Measurements from ENCODE around the gene IGSF21.

- TF ChIP-seq POLR2A (IDR thresholded peaks at IDR 0.05) (no peak), POLR2AphosphoS5 (IDR thresholded peaks at IDR 0.05) (peak; percentile 69)
- TF ChIP-seq, protein P1, sequence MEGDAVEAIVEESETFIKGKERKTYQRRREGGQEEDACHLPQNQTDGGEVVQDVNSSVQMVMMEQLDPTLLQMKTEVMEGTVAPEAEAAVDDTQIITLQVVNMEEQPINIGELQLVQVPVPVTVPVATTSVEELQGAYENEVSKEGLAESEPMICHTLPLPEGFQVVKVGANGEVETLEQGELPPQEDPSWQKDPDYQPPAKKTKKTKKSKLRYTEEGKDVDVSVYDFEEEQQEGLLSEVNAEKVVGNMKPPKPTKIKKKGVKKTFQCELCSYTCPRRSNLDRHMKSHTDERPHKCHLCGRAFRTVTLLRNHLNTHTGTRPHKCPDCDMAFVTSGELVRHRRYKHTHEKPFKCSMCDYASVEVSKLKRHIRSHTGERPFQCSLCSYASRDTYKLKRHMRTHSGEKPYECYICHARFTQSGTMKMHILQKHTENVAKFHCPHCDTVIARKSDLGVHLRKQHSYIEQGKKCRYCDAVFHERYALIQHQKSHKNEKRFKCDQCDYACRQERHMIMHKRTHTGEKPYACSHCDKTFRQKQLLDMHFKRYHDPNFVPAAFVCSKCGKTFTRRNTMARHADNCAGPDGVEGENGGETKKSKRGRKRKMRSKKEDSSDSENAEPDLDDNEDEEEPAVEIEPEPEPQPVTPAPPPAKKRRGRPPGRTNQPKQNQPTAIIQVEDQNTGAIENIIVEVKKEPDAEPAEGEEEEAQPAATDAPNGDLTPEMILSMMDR (IDR thresholded peaks at IDR 0.05) = no peak
Observed at GRCh38 chr1:18341291-18342069, 233.9 kb downstream of the IGSF21 start.

Measured in prostate gland (tissue), 2 donors.